Muscle of back (tissue), 11 donors: ENCODE results near the gene ELOVL2. TPM values are rescaled to one million over a fixed set of nuclear protein-coding genes. Genes with fewer than 3 reads are reported as not detected.
A peak's percentile ranks its signal among the peaks of the same experiment; 100 is the strongest.
"Not testable (repeated sequence)": the region's sequence is repeated elsewhere in the genome, so short reads cannot be mapped to it uniquely, and the experiment has no call there.

ENCODE experiments used
- DNase-seq, 3 donors: peaks; one replicate each; pipeline versions ENCODE4 v3.0.0 to v3.0.0-alpha.2; 2013
- polyA plus RNA-seq, 10 donors: library from polyadenylated mRNA; unstranded; fragments of 120-200 nt; gene quantifications; one replicate each; pipeline ENCODE4 v1.2.1, GENCODE V29; 2013; ENCODE audit not compliant: insufficient read length in 10 of 10

ELOVL2 gene
- polyA plus RNA-seq, 10 donors = 2.1 to 3.7 (median 2.5) TPM

DNA sequence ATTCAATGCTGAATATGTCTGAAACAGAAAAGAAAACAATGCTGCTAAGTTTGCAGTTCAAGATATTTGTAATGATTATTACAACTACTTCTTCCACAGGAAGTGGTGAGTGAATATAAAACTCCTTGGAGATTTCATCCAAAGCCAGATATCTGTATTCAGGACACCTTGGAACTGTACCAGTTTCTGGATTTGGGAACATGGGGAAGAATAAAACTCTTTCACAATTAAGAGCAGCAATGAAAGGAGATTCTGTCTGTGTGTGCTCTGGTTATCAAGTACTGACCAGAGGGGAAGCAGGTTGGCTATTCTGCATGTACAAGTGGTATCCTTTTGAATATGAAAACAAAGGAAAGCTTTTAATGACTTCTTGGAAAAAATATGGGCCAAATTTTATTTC is 21.1 kb downstream of the ELOVL2 start:
- peak in 2 of 3 donors; percentile 38 to 72 for DNase-seq

DNA sequence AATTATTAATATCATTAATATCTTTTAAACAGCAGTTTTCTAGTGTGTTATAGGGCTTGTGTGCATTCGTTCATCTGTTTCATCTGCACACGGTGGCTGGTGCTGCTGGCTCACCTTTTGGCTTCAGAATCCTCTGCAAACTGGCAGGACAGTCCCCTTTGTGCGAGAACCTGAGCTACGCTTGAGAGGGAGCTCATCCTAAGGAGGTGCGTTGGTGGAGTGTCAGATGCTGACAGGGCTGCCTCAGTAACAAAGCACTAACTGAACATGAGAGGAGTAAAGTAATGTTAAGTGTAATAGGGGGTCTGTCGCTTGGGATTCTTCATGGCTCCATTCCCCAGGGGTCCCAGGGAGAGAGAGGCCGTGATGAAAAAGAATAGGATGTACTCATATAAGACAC is 22.4 kb downstream of the ELOVL2 start:
- DNase-seq = no peak

- DNase-seq = no peak
Observed at GRCh38 chr6:11021003-11021402, 23.1 kb downstream of the ELOVL2 start.

DNA sequence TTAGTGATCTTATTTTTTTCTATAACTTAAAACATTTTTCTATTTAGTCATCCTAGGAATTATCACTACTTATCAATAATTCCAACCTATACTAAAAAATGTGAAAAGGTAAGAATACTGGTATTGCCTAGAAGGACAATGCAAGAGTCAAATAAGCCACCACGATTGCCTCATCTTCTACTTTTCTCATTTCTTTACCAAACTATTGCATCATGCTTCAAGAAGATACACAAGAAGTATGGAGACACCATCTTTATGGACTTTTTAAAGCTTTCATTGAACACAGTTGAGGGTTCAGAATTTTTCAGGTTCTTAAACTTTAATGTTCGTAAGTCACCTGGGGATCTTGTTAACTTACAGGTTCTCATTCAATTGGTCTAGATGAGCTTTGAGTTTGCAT is 25.9 kb downstream of the ELOVL2 start:
- no peak for DNase-seq

DNA sequence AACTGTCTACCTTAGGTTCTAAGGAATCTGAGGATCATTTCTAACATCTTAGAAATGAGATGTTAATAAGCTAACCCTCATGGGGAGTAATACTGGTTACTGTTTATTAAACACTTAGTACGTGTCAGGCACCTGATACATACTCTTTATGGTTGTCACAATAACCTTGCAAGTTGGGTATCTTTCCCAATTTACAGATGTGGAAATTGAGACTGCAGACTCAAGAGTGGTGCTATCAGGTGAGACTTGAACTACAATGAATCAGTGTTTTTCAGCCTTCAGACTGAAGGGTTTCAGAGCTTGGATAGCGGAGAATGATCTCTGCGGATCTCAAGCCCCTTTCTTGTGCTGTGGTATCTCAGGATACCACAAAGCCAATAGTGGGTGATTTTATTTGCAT is 27.0 kb downstream of the ELOVL2 start:
- DNase-seq = no peak

- DNase-seq = no peak
Observed at GRCh38 chr6:11016452-11016851, 27.7 kb downstream of the ELOVL2 start.

- no peak for DNase-seq
Observed at GRCh38 chr6:11015102-11015501, 29.0 kb downstream of the ELOVL2 start.

- no peak for DNase-seq
Observed at GRCh38 chr6:11013721-11014070, 30.4 kb downstream of the ELOVL2 start.

DNA sequence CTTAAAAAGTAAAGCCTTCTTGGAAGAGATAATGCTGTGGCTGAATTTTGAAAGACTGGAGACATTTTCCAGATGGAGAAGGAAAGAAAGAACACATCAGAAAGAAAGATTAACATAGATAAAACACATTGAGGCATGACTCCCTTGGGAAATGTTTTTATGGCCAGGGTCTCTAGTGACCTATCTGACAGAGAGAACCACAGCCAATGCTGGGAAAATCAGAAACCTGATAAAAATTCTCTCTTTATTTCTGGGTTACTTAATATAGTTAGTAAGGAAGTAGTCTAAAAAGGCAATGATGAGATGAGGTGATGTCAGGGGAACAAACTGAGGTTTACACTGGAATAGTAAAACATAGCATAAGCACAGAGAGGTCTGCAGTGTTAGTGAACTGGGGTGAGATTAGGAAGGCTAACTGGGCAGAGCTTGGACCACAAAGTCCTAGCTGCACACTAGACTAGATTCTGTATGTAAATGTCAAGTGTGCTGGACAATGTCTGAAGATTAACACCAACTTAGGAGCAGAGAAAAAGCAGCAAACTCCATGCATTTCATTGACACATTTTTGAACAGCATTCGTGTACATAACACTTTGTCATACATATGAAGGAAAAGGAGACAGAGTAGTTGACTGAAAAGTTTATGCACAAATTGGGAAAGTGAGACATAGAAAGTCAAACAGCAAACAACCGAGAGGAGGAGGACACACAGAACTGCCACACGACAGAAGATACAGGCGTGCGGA is 31.0 kb downstream of the ELOVL2 start:
- no peak for DNase-seq

DNA sequence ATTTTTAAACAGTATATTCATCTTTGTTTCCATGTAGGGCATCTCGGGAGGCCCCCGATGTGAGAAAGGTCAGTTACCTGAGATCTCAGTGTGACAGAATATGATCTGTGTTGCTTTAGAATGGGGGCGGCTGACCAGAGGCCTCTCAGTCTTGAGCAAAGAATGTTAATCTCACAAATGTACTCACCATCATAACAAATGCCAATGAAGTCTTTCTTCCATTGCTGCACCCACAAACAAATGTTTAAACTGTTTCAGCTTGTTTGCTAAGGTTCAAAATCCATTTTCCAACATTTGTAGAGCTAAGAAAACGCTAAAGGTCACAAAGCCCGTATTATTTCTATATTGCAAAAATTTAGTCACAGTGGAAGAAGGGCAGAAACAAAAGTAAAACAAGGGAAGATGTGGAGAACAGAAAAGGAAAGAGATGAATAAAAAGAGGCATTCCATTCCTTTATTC is 31.8 kb downstream of the ELOVL2 start:
- no peak for DNase-seq

GRCh38 chr6:11011787-11012234 is 32.3 kb downstream of the ELOVL2 start:
- no peak for DNase-seq

DNA sequence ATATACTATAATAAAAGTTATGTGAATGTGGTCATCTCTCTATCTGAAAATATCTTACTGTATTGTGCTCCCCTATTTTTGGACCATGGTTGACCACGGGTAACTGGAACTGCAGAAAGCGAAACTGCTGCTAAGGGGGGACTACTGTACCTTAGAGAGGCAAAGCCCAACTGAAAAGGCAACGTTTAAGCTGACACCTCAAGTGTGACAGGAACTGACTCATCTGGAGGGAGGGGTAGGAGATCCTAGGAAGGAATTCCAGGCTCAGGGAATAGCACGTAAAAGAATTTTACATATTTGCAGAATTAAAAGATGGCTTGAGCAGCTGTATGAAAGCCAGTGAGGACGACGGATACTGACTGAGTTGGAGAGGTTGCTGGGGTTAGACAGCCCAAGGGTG is 34.8 kb downstream of the ELOVL2 start:
- peak in 1 of 3 donors; percentile 59 for DNase-seq

DNA sequence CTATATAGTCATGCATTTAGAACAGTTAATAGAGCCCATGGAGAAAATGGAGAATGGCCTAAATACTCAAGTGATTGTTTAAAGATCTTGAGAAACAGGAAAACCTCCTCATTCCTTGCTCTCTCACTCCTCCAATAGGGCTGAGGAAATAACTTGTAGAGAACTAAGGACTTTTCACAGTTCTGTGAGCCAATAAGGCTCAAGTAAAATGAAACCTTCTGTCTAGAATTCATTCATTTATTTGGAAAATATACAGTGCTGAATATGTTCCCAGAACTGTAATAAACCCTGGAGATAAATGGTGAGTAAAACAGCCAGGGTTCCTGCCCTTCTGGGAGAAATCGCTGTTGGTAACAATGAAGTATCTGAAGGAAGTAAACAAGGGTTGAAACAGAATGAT is 35.3 kb downstream of the ELOVL2 start:
- peak in 2 of 3 donors; percentile 23 to 45 for DNase-seq

GRCh38 chr6:11007715-11008608 is 36.1 kb downstream of the ELOVL2 start:
- DNase-seq = no peak

DNA sequence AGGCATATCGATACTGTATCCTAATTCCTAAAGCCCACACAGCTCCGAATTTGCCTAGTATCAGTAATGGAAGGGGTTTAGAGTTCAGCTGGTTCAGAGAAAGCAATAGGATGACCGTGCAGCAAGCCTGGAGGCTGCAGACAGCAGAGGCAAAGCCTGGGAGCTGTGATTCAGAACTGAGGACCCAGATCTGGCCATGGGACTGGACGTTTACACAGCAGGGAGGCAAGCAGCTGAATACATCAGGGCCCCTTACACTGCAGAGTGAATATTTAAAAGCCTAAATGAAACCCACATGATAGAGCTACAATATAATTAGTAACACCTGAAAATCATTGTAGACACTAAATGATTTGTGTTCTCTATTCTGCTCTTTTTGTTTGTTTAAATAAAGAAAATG is 38.0 kb downstream of the ELOVL2 start:
- DNase-seq = no peak

- DNase-seq = not testable (repeated sequence)
Observed at GRCh38 chr6:11003297-11003696, 40.8 kb downstream of the ELOVL2 start.

GRCh38 chr6:11002176-11002575 is 41.9 kb downstream of the ELOVL2 start:
- DNase-seq = no peak

DNA sequence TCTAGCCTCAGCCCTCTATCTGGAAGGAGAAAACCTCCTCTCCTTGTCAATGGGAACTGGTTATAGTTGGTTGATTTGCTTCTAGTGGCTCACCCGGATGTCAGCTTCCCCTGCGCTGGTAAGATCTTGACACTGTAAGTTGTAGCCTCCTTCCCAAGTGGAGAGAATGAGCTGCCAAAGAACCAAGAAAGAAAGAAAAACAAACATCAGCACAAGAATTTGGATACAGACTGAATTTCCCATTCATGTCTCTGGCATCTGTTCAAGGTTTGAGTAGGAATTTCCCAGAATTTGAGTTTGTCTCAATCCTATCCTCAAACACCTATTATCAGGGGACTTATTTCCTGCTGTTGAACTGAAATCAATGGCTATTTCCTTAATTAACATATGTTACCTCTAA is 44.1 kb downstream of the ELOVL2 start:
- DNase-seq = peak; percentile 30 to 71 (median 54)

GRCh38 chr6:10995114-10995707 is 48.9 kb downstream of the ELOVL2 start:
- DNase-seq = peak in 1 of 3 donors; percentile 27

GRCh38 chr6:10993896-10994295 is 50.2 kb downstream of the ELOVL2 start:
- DNase-seq = no peak

DNA sequence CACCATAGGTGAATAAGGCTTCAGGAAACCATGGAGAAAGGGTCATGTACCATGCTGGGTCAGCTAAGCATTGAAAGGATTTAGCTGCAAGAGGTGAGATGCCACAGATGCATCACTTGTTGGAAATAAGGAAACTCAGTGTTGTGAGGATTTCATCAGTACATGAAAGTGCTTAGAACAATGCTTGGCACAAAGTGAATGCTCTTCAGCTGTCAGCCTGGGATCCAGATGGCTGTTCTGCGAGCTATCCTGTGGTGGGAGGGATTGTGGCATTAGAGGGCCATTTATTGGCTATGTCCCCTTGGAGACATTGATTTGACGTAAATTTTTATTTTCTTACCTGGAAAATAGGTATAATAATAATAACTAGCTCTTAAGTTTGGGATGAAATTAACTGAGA is 53.0 kb downstream of the ELOVL2 start:
- DNase-seq = no peak

GRCh38 chr6:10989587-10989986 is 54.5 kb downstream of the ELOVL2 start:
- DNase-seq = no peak

DNA sequence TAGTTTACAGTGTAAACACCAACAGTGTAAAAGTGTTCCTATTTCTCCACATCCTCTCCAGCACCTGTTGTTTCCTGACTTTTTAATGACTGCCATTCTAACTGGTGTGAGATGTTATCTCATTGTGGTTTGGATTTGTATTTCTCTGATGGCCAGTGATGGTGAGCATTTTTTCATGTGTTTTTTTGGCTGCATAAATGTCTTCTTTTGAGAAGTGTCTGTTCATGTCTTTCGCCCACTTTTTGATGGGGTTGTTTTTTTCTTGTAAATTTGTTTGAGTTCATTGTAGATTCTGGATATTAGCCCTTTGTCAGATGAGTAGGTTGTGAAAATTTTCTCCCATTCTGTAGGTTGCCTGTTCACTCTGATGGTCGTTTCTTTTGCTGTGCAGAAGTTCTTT is 59.1 kb downstream of the ELOVL2 start:
- DNase-seq = not testable (repeated sequence)
